Measurements from ENCODE around the gene SLC24A3. TPM values are rescaled to one million over a fixed set of nuclear protein-coding genes. Genes with fewer than 3 reads are reported as not detected.

SLC24A3 gene
- total RNA-seq, 1 experiment from 2014 or later = 0.14 TPM

DNA sequence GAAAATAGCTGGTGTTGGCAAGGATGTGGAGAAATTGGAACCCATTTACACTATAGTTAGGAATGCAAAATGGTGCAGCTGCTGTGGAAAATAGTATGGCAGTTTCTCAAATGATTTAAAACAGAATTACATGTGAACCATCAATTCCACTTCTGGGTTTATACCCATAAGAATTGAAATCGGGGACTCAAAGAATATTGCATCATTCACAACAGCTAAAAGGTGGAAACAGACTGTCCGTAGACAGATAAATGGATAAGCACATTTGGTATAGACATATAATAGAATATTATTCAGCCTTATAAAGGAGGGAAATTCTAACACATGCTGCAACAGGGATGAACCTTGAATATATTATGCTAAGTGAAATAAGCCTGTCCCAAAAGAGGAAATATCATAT is 355.7 kb downstream of the SLC24A3 start:
- H3K36me3 Mint-ChIP-seq (ENCODE audit: insufficient read depth, unreplicated experiment) = no peaks in the 10 kb centered on the region
- DNase-seq = no peak
- CTCF ChIA-PET = no interaction called here
- no peaks in the 10 kb centered on the region for H3K9me3 Mint-ChIP-seq (ENCODE audit: unreplicated experiment)
- Histone ChIP-seq H3K9me3 (no peaks in the 10 kb centered on the region), H3K27me3 (replicated peaks; ENCODE audit: control insufficient read depth, insufficient read depth, low read length) (no peaks in the 10 kb centered on the region; the same call in 1 of the 2 replicates), H3K4me3 (ENCODE audit: low read depth, low read length) (no peak overlapping the region), H3K4me1 (no peaks in the 10 kb centered on the region), H3K36me3 (ENCODE audit: control insufficient read depth, insufficient read depth, low read length) (no peaks in the 10 kb centered on the region)
- no peaks in the 10 kb centered on the region for H3K4me1 Mint-ChIP-seq (ENCODE audit: low read depth, unreplicated experiment)
- no TSS peak for BruUV-seq (replicated peaks)
- intact Hi-C loops (cut with micrococcal nuclease; ENCODE audit: unreplicated experiment) = no loop called here
- H3K27ac Mint-ChIP-seq (ENCODE audit: unreplicated experiment) = no peak overlapping the region
- POLR2A ChIA-PET = interaction anchor here (0.5 kb wide), 1 partner anchor 329 kb away, joined by 4 read pairs; no protein-coding TSS in a partner anchor
- H3K4me3 Mint-ChIP-seq (ENCODE audit: unreplicated experiment) = no peak overlapping the region
- TF ChIP-seq, protein P1, sequence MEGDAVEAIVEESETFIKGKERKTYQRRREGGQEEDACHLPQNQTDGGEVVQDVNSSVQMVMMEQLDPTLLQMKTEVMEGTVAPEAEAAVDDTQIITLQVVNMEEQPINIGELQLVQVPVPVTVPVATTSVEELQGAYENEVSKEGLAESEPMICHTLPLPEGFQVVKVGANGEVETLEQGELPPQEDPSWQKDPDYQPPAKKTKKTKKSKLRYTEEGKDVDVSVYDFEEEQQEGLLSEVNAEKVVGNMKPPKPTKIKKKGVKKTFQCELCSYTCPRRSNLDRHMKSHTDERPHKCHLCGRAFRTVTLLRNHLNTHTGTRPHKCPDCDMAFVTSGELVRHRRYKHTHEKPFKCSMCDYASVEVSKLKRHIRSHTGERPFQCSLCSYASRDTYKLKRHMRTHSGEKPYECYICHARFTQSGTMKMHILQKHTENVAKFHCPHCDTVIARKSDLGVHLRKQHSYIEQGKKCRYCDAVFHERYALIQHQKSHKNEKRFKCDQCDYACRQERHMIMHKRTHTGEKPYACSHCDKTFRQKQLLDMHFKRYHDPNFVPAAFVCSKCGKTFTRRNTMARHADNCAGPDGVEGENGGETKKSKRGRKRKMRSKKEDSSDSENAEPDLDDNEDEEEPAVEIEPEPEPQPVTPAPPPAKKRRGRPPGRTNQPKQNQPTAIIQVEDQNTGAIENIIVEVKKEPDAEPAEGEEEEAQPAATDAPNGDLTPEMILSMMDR (IDR thresholded peaks at IDR 0.05; ENCODE audit: insufficient read depth in 1 of 2, low read depth in 1 of 2, low read length in 1 of 2, severe bottlenecking in 1 of 2, unreplicated experiment in 1 of 2) = no peak
- peaks cover 19% of the 10 kb centered on the region for H3K27me3 Mint-ChIP-seq (ENCODE audit: insufficient read depth, unreplicated experiment)

DNA sequence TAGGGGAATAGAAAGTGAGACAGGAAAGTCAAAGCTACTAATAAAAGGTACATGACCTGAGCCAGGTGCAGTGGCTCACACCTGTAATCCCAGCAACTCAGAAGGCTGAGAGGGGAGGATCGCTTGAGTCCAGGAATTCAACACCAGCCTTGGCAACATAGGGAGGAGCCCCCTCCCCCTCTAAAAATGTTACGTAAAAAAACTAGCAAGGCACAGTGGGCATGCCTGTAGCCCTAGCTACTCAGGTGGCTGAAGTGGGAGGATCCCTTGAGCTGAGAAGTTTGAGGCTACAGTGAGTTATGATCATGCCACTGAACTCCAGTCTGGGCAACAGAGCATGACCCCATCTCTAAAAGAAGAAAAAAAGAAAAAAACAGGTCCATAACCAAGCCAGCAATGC is 359.6 kb downstream of the SLC24A3 start:
- H3K4me3 ChIP-seq (ENCODE audit: low read depth, low read length) = no peak overlapping the region
- intact Hi-C loops (cut with micrococcal nuclease; ENCODE audit: unreplicated experiment) = no loop called here
- no TSS peak for BruUV-seq (replicated peaks)
- H3K27me3 ChIP-seq (replicated peaks; ENCODE audit: control insufficient read depth, insufficient read depth, low read length) = no peaks in the 10 kb centered on the region; the same call in 1 of the 2 replicates
- H3K36me3 ChIP-seq (ENCODE audit: control insufficient read depth, insufficient read depth, low read length) = no peaks in the 10 kb centered on the region
- ChIA-PET CTCF (no interaction called here), POLR2A (no interaction called here)
- H3K36me3 Mint-ChIP-seq (ENCODE audit: insufficient read depth, unreplicated experiment) = no peaks in the 10 kb centered on the region
- no peaks in the 10 kb centered on the region for H3K9me3 Mint-ChIP-seq (ENCODE audit: unreplicated experiment)
- H3K27me3 Mint-ChIP-seq (ENCODE audit: insufficient read depth, unreplicated experiment) = peaks cover 10% of the 10 kb centered on the region
- no peak for DNase-seq
- H3K4me1 Mint-ChIP-seq (ENCODE audit: low read depth, unreplicated experiment) = no peaks in the 10 kb centered on the region
- H3K27ac Mint-ChIP-seq (ENCODE audit: unreplicated experiment) = no peak overlapping the region
- TF ChIP-seq, protein P1 (IDR thresholded peaks at IDR 0.05; ENCODE audit: insufficient read depth in 1 of 2, low read depth in 1 of 2, low read length in 1 of 2, severe bottlenecking in 1 of 2, unreplicated experiment in 1 of 2) = no peak
- H3K4me3 Mint-ChIP-seq (ENCODE audit: unreplicated experiment) = no peak overlapping the region
- no peaks in the 10 kb centered on the region for H3K9me3 ChIP-seq
- H3K4me1 ChIP-seq = no peaks in the 10 kb centered on the region

DNA sequence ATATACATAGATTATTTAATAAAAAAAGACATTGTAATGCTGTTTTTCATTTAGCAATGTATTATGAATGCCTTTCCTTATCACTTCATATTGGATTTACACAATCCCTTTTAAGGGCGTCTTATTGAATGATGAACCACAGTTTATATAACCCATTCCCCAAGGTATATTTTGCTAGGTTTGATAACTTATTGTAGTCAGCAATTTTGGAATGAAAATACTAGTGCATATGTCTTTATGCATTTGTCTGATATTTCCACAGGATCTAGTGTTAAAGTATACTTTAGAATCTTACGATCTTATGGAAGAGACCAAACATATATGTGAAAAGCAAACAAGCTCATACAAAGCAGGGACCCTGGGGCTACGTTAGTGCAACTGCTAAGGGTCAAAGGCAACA is 365.2 kb downstream of the SLC24A3 start:
- BruUV-seq (replicated peaks) = no TSS peak

More for the DNA sequence above, 365.2 kb downstream of the SLC24A3 start:
- Histone ChIP-seq H3K4me1 (no peaks in the 10 kb centered on the region), H3K36me3 (ENCODE audit: control insufficient read depth, insufficient read depth, low read length) (no peaks in the 10 kb centered on the region), H3K4me3 (ENCODE audit: low read depth, low read length) (no peak overlapping the region), H3K9me3 (no peaks in the 10 kb centered on the region), H3K27me3 (replicated peaks; ENCODE audit: control insufficient read depth, insufficient read depth, low read length) (no peaks in the 10 kb centered on the region)
- DNase-seq = no peak
- CTCF ChIA-PET = no interaction called here
- H3K36me3 Mint-ChIP-seq (ENCODE audit: insufficient read depth, unreplicated experiment) = no peaks in the 10 kb centered on the region
- no peaks in the 10 kb centered on the region for H3K9me3 Mint-ChIP-seq (ENCODE audit: unreplicated experiment)
- intact Hi-C loops (cut with micrococcal nuclease; ENCODE audit: unreplicated experiment) = no loop called here
- no peak overlapping the region for H3K27ac Mint-ChIP-seq (ENCODE audit: unreplicated experiment)
- H3K4me1 Mint-ChIP-seq (ENCODE audit: low read depth, unreplicated experiment) = no peaks in the 10 kb centered on the region
- TF ChIP-seq, protein P1 (IDR thresholded peaks at IDR 0.05; ENCODE audit: insufficient read depth in 1 of 2, low read depth in 1 of 2, low read length in 1 of 2, severe bottlenecking in 1 of 2, unreplicated experiment in 1 of 2) = no peak
- POLR2A ChIA-PET = no interaction called here
- peaks cover 16% of the 10 kb centered on the region for H3K27me3 Mint-ChIP-seq (ENCODE audit: insufficient read depth, unreplicated experiment)
- no peak overlapping the region for H3K4me3 Mint-ChIP-seq (ENCODE audit: unreplicated experiment)
